ENCODE data around the gene CRYBA2. TPM values are rescaled to one million over a fixed set of nuclear protein-coding genes. Genes with fewer than 3 reads are reported as not detected.

CRYBA2 gene
- total RNA-seq, 1 experiment from 2014 or later, result not detected

DNA sequence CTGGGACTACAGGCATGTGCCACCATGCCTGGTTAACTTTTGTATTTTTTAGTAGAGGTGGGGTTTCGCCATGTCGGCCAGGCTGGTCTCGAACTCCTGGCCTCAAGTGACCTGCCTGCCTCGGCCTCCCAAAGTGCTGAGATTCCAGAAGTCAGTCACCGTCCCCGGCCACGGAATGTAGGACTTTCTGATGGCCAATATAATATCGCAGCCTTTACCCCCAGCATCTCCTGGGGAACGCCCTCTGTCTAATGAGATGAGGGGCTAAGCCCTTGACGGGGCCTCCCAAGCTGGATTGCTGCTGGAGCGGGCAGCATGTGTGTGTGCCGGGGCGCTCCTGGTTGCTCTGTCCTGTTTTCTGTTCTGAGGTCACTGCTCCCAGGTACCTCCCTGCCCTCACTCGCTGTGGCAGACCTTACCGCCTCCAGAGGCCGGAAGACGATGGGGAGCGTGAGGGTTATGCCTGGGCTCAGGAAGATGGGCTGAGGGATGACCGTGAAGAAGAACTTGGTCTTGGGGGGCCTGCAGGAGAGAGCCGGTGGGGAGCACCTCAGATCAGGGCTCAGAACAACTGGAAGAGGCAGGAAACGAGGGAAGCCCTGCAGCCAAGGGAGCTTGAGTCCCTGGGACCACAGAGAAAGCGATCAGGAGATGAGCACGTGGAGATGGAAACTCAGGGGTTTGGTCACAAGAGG lies 39.0 kb upstream of the CRYBA2 start:
- Histone ChIP-seq H2AFZ (ENCODE audit: low read depth, low read length, poor library complexity, severe bottlenecking) (no peak overlapping the region), H3K9me2 (ENCODE audit: insufficient read depth) (no peaks in the 10 kb centered on the region), H3K79me2 (ENCODE audit: insufficient read depth, low read length) (no peaks in the 10 kb centered on the region), H3K27ac (ENCODE audit: low read depth, low read length) (no peak overlapping the region), H3K27me3 (ENCODE audit: insufficient read depth, low read length) (peaks cover 25% of the 10 kb centered on the region), H3K4me3 (replicated peaks in 1 of 2; ENCODE audit: low read depth in 1 of 2, low read length in 2 of 2) (no peak overlapping the region), H3K4me2 (ENCODE audit: low read length) (no peak overlapping the region), H4K20me1 (ENCODE audit: insufficient read depth) (no peaks in the 10 kb centered on the region), H3K9ac (ENCODE audit: low read length) (no peak overlapping the region), H3K36me3 (ENCODE audit: control insufficient read depth in 1 of 2, insufficient read depth in 2 of 2, low read length in 2 of 2) (no peaks in the 10 kb centered on the region), H3K4me1 (ENCODE audit: control insufficient read depth in 1 of 2, insufficient read depth in 2 of 2, low read length in 2 of 2) (no peaks in the 10 kb centered on the region; a peak in 1 of 4 replicates), H3K9me3 (ENCODE audit: control insufficient read depth in 1 of 2, insufficient read depth in 1 of 2, low read depth in 1 of 2, low read length in 2 of 2) (no peaks in the 10 kb centered on the region)
- TF ChIP-seq YY1 (IDR thresholded peaks at IDR 0.05; ENCODE audit: extremely low read depth, insufficient replicate concordance, low read depth, low read length), result no peak
- TF ChIP-seq EGR1 (IDR thresholded peaks at IDR 0.05; ENCODE audit: low read depth), result no peak
- TF ChIP-seq RAD21 (IDR thresholded peaks at IDR 0.05; ENCODE audit: low read depth), result no peak
- TF ChIP-seq POLR2A (IDR thresholded peaks at IDR 0.05; ENCODE audit: borderline replicate concordance, extremely low read depth, insufficient read depth, insufficient read length), result no peak
- no peak for TF ChIP-seq EZH2 (IDR thresholded peaks at IDR 0.05)
- no peak for TF ChIP-seq CBX3 (IDR thresholded peaks at IDR 0.05; ENCODE audit: low read depth)
- no peak for TF ChIP-seq FOSL1 (IDR thresholded peaks at IDR 0.05; ENCODE audit: low read depth)
- TF ChIP-seq JUND (IDR thresholded peaks at IDR 0.05), result no peak
- no peak for TF ChIP-seq ZNF274 (IDR thresholded peaks at IDR 0.05; ENCODE audit: low read depth, low read length)
- no peak for TF ChIP-seq POLR2AphosphoS5 (IDR thresholded peaks at IDR 0.05; ENCODE audit: low read depth, low read length)
- TF ChIP-seq SIN3A (IDR thresholded peaks at IDR 0.05; ENCODE audit: low read depth), result no peak
- no peak for TF ChIP-seq CEBPB (IDR thresholded peaks at IDR 0.05; ENCODE audit: low read depth)
- TF ChIP-seq, protein P1, sequence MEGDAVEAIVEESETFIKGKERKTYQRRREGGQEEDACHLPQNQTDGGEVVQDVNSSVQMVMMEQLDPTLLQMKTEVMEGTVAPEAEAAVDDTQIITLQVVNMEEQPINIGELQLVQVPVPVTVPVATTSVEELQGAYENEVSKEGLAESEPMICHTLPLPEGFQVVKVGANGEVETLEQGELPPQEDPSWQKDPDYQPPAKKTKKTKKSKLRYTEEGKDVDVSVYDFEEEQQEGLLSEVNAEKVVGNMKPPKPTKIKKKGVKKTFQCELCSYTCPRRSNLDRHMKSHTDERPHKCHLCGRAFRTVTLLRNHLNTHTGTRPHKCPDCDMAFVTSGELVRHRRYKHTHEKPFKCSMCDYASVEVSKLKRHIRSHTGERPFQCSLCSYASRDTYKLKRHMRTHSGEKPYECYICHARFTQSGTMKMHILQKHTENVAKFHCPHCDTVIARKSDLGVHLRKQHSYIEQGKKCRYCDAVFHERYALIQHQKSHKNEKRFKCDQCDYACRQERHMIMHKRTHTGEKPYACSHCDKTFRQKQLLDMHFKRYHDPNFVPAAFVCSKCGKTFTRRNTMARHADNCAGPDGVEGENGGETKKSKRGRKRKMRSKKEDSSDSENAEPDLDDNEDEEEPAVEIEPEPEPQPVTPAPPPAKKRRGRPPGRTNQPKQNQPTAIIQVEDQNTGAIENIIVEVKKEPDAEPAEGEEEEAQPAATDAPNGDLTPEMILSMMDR (IDR thresholded peaks at IDR 0.05 in 2 of 3, conservative IDR thresholded peaks at IDR 0.05 in 1 of 3; ENCODE audit: borderline replicate concordance in 1 of 3, insufficient read depth in 1 of 3, low read depth in 2 of 3, low read length in 2 of 3), result no peak
- TF ChIP-seq TCF7L2 (IDR thresholded peaks at IDR 0.05; ENCODE audit: borderline replicate concordance, extremely low read depth, insufficient read depth, insufficient read length), result no peak
- no peak for TF ChIP-seq EZH2phosphoT487 (IDR thresholded peaks at IDR 0.05; ENCODE audit: borderline replicate concordance)
- TF ChIP-seq, protein P2, sequence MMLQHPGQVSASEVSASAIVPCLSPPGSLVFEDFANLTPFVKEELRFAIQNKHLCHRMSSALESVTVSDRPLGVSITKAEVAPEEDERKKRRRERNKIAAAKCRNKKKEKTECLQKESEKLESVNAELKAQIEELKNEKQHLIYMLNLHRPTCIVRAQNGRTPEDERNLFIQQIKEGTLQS (IDR thresholded peaks at IDR 0.05), result no peak
- TF ChIP-seq, protein P3, sequence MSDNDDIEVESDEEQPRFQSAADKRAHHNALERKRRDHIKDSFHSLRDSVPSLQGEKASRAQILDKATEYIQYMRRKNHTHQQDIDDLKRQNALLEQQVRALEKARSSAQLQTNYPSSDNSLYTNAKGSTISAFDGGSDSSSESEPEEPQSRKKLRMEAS (IDR thresholded peaks at IDR 0.05), result no peak
- CTCF ChIA-PET, result no interaction called here
- intact Hi-C loops (cut with micrococcal nuclease), result no loop called here
- no peak for DNase-seq (ENCODE audit: low read depth, low spot score)
- RAD21 ChIA-PET (ENCODE audit: low non-redundant PET in 1 of 2, low total read pairs in 2 of 2, uncharacterized antibody in 2 of 2, unreplicated experiment in 2 of 2), result no interaction called here
- no peak for ATAC-seq
- POLR2A ChIA-PET, result no interaction called here
- no TSS peak for BruUV-seq (replicated peaks)

Data from HCT116 (cell line).